Measurements from ENCODE around the gene EEFSEC.

GRCh38 chr3:128319107-128319506 is 165.8 kb downstream of the EEFSEC start:
- TF ChIP-seq, protein P1, sequence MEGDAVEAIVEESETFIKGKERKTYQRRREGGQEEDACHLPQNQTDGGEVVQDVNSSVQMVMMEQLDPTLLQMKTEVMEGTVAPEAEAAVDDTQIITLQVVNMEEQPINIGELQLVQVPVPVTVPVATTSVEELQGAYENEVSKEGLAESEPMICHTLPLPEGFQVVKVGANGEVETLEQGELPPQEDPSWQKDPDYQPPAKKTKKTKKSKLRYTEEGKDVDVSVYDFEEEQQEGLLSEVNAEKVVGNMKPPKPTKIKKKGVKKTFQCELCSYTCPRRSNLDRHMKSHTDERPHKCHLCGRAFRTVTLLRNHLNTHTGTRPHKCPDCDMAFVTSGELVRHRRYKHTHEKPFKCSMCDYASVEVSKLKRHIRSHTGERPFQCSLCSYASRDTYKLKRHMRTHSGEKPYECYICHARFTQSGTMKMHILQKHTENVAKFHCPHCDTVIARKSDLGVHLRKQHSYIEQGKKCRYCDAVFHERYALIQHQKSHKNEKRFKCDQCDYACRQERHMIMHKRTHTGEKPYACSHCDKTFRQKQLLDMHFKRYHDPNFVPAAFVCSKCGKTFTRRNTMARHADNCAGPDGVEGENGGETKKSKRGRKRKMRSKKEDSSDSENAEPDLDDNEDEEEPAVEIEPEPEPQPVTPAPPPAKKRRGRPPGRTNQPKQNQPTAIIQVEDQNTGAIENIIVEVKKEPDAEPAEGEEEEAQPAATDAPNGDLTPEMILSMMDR (conservative IDR thresholded peaks at IDR 0.05; ENCODE audit: low read length): no peak
- TF ChIP-seq EZH2phosphoT487 (IDR thresholded peaks at IDR 0.05; ENCODE audit: borderline replicate concordance, low read depth, low read length): no peak

Measured in OCI-LY7 (cell line).